HepG2 (cell line): ENCODE data around the gene PITHD1. TPM values are rescaled to one million over a fixed set of nuclear protein-coding genes. Genes with fewer than 3 reads are reported as not detected.

Source experiments
- ATAC-seq: fragments of 200-7000 bp; cut with Tn5 transposase; 3 replicates; pipeline ENCODE4 v1.9.1; 2020; ENCODE audit warnings: mild to moderate bottlenecking, moderate library complexity
- BruUV-seq: library from RNA; stranded (reverse); fragments of 400-500 nt; replicated peaks from 2 replicates; lab custom pipeline; 2021; lab: Mats Ljungman, UMichigan
- CTCF ChIA-PET: fragments of 300-600 bp; formaldehyde crosslinking; extraction: SDS; loops from one replicate; lab custom pipeline; 2021; ENCODE audit warnings: low total read pairs, inconsistent platforms, low intra/inter-chr PET ratio; lab: Yijun Ruan, JAX
- POLR2A ChIA-PET: fragments of 350-600 bp; sonication (Branson Sonifier 250); formaldehyde crosslinking; loops from one replicate; lab custom pipeline; 2020; ENCODE audit warnings: antibody characterized with exemption, inconsistent platforms; lab: Yijun Ruan, JAX
- DNase-seq: peaks from one replicate; pipeline ENCODE4 v3.0.0-alpha.2; 2015; ENCODE audit warnings: low spot score
- FAIRE-seq: peaks from 3 replicates; lab custom pipeline; 2011; peaks lifted over from hg19 to GRCh38; lab: Jason Lieb, UNC
- H2AFZ ChIP-seq: one replicate; pipeline ENCODE4 v1.6.1; 2011; ENCODE audit warnings: low read length, inconsistent platforms
- H3K27ac ChIP-seq: fragments of 300-600 bp; 3 replicates; pipeline ENCODE4 v1.8.0; 2011; ENCODE audit warnings: mixed run types, mild to moderate bottlenecking, mixed read lengths, low read length, inconsistent platforms; ENCODE audit not compliant: insufficient read depth; ENCODE audit errors: extremely low read length
- H3K27me3 ChIP-seq, 2 experiments: fragments of 200-600 bp in 1 of 2; 2 replicates in 1 of 2; 3 replicates in 1 of 2; pipeline versions ENCODE4 v1.6.0 to v1.8.0; 2011; ENCODE audit warnings: low read length in 2 of 2, mild to moderate bottlenecking in 2 of 2, moderate library complexity in 2 of 2, inconsistent platforms in 1 of 2; ENCODE audit not compliant: insufficient read depth in 2 of 2, control insufficient read depth in 1 of 2
- H3K36me3 ChIP-seq, 2 experiments: fragments of 200-600 bp in 1 of 2; replicated peaks in 1 of 2; 2 replicates in 1 of 2; 3 replicates in 1 of 2; pipeline versions ENCODE4 v1.5.1 to v1.8.0; 2011; ENCODE audit warnings: low read length in 2 of 2, inconsistent platforms in 1 of 2; ENCODE audit not compliant: insufficient read depth in 2 of 2, control insufficient read depth in 1 of 2
- H3K4me1 ChIP-seq: 2 replicates; pipeline ENCODE4 v1.5.1; 2012; ENCODE audit warnings: low read length, inconsistent platforms; ENCODE audit not compliant: insufficient read depth
- H3K4me2 ChIP-seq: 2 replicates; pipeline ENCODE4 v1.6.0; 2011; ENCODE audit warnings: low read depth, low read length, inconsistent platforms
- H3K4me3 ChIP-seq, 3 experiments: fragments of 200-600 bp in 1 of 3; sonication (generic), shearing (Covaris generic) in 1 of 3; replicated peaks in 1 of 3; 2 replicates each; pipeline ENCODE4 v1.5.1; 2011 to 2016; ENCODE audit warnings: low read length in 3 of 3, inconsistent platforms in 2 of 3, low read depth in 2 of 3, mild to moderate bottlenecking in 2 of 3, control low read depth in 1 of 3, mixed read lengths in 1 of 3; ENCODE audit not compliant: insufficient read depth in 1 of 3
- H3K79me2 ChIP-seq: one replicate; pipeline ENCODE4 v1.6.1; 2011; ENCODE audit warnings: low read length, inconsistent platforms; ENCODE audit not compliant: insufficient read depth
- H3K9ac ChIP-seq: 2 replicates; pipeline ENCODE4 v1.6.0; 2011; ENCODE audit warnings: mild to moderate bottlenecking, low read depth, low read length, inconsistent platforms; ENCODE audit not compliant: insufficient read depth
- H3K9me3 ChIP-seq: 2 replicates; pipeline ENCODE4 v1.5.1; 2012; ENCODE audit warnings: mild to moderate bottlenecking, low read length
- H4K20me1 ChIP-seq: 2 replicates; pipeline ENCODE4 v1.6.0; 2011; ENCODE audit warnings: inconsistent platforms, mild to moderate bottlenecking, low read length, moderate library complexity; ENCODE audit not compliant: insufficient read depth
- AHR ChIP-seq: IDR thresholded peaks from 2 replicates; pipeline ENCODE4 v1.6.1; 2018; ENCODE audit warnings: missing genetic modification reagents, missing compliant biosample characterization
- ARHGAP35 ChIP-seq: sonication (generic); formaldehyde crosslinking; IDR thresholded peaks from 2 replicates; pipeline ENCODE4 v1.9.0; 2022; ENCODE audit warnings: mild to moderate bottlenecking, inconsistent platforms, moderate library complexity, missing genetic modification reagents, borderline replicate concordance
- ARID2 ChIP-seq: sonication (generic); formaldehyde crosslinking; IDR thresholded peaks from 2 replicates; pipeline ENCODE4 v1.8.1; 2022; ENCODE audit warnings: mild to moderate bottlenecking, missing genetic modification reagents, borderline replicate concordance
- ATF7 ChIP-seq, 2 experiments: fragments of 450-650 bp in 1 of 2; sonication (generic) in 1 of 2; formaldehyde crosslinking in 1 of 2; IDR thresholded peaks; 2 replicates each; pipeline versions ENCODE4 v1.4.0 to v1.6.1; 2016 to 2020; ENCODE audit warnings: antibody characterized with exemption in 1 of 2, mild to moderate bottlenecking in 1 of 2, missing genetic modification reagents in 1 of 2
- CBFB ChIP-seq: sonication (generic); formaldehyde crosslinking; IDR thresholded peaks from 2 replicates; pipeline ENCODE4 v1.4.0; 2020; ENCODE audit warnings: missing genetic modification reagents
- FIP1L1 ChIP-seq: fragments of 200-400 bp; formaldehyde crosslinking; IDR thresholded peaks from 2 replicates; pipeline ENCODE4 v1.6.1; 2018; ENCODE audit warnings: low read depth, mild to moderate bottlenecking, low read length, moderate library complexity, borderline replicate concordance; ENCODE audit not compliant: insufficient read depth
- GABPA ChIP-seq, 2 experiments: IDR thresholded peaks; 2 replicates each; pipeline ENCODE4 v1.6.1; 2011 to 2016; ENCODE audit warnings: low read depth in 2 of 2, low read length in 1 of 2, missing biosample characterization in 1 of 2, missing genetic modification characterization in 1 of 2
- MTA1 ChIP-seq: sonication (generic); formaldehyde crosslinking; IDR thresholded peaks from 2 replicates; pipeline ENCODE4 v1.4.0; 2020; ENCODE audit warnings: missing genetic modification reagents, mild to moderate bottlenecking, borderline replicate concordance
- MZF1 ChIP-seq: sonication (generic); formaldehyde crosslinking; IDR thresholded peaks from 2 replicates; pipeline ENCODE4 v1.8.1; 2023; ENCODE audit warnings: mild to moderate bottlenecking, missing genetic modification reagents, borderline replicate concordance
- NR2F1 ChIP-seq, 2 experiments: fragments of 450-650 bp in 1 of 2; formaldehyde crosslinking in 1 of 2; IDR thresholded peaks; 2 replicates each; pipeline versions ENCODE4 v1.5.0 to v1.6.1; 2016 to 2020; ENCODE audit warnings: mild to moderate bottlenecking in 1 of 2, missing compliant biosample characterization in 1 of 2, missing genetic modification reagents in 1 of 2, moderate library complexity in 1 of 2
- SPEN ChIP-seq: sonication (generic); formaldehyde crosslinking; IDR thresholded peaks from 2 replicates; pipeline ENCODE4 v1.5.1; 2020; ENCODE audit warnings: low read depth, mild to moderate bottlenecking, missing genetic modification reagents
- TAF1 ChIP-seq: sonication (generic); formaldehyde crosslinking; IDR thresholded peaks from 2 replicates; pipeline ENCODE4 v1.4.0; 2020; ENCODE audit warnings: missing genetic modification reagents
- XBP1 ChIP-seq: sonication (generic); formaldehyde crosslinking; IDR thresholded peaks from 2 replicates; pipeline ENCODE4 v1.5.0; 2020; ENCODE audit warnings: missing genetic modification reagents
- ZHX2 ChIP-seq, 2 experiments: sonication (generic) in 1 of 2; formaldehyde crosslinking in 1 of 2; IDR thresholded peaks; 2 replicates each; pipeline versions ENCODE4 v1.6.1 to v1.9.0; 2014 to 2022; ENCODE audit warnings: antibody characterized with exemption in 1 of 2, borderline replicate concordance in 1 of 2, inconsistent platforms in 1 of 2, low read depth in 1 of 2, missing genetic modification reagents in 1 of 2
- ZNF333 ChIP-seq: sonication (generic); formaldehyde crosslinking; IDR thresholded peaks from 2 replicates; pipeline ENCODE4 v1.4.0; 2020; ENCODE audit warnings: mild to moderate bottlenecking, missing genetic modification reagents, borderline replicate concordance
- ZNF350 ChIP-seq: sonication (generic); formaldehyde crosslinking; IDR thresholded peaks from 2 replicates; pipeline ENCODE4 v1.4.0; 2020; ENCODE audit warnings: mild to moderate bottlenecking, low read depth, missing genetic modification reagents, borderline replicate concordance
- ZNF766 ChIP-seq: sonication (generic); formaldehyde crosslinking; IDR thresholded peaks from 2 replicates; pipeline ENCODE4 v1.5.0; 2020; ENCODE audit warnings: missing genetic modification reagents, borderline replicate concordance
- WGBS: methylation state at CpG from one replicate; pipeline ENCODE4 v1.1.6; 2017; ENCODE audit warnings: low lambda C conversion rate; 5-methylcytosine and 5-hydroxymethylcytosine counted together
- in situ Hi-C: cut with HindIII; loops from 2 replicates; pipeline ENCODE4 v1.10.0; 2017; ENCODE audit warnings: low pct_unique_long_range_greater_than_20kb; ENCODE audit not compliant: extremely low pct_ligation_motif_present
- intact Hi-C: fragments of 100-400 bp; cut with micrococcal nuclease; formaldehyde crosslinking; loops from one replicate; pipeline ENCODE4 v1.10.0; 2022; ENCODE audit not compliant: unreplicated experiment
- polyA plus RNA-seq, 8 experiments: library from polyadenylated mRNA; depleted of rRNA in 3 of 8; stranded (reverse) in 7 of 8; unstranded in 1 of 8; fragments of >200 nt; fragmentation: Illumina TruSeq in 4 of 8; extraction: Trizol in 4 of 8; gene quantifications; 2 replicates each; pipeline versions ENCODE4 v1.2.1 to v1.2.3, GENCODE V29; 2011 to 2016; ENCODE audit warnings: low read depth in 4 of 8, missing spikeins in 1 of 8, mixed read lengths in 1 of 8; ENCODE audit not compliant: insufficient read depth in 1 of 8
- total RNA-seq, 5 experiments: library from RNA; depleted of rRNA; stranded (reverse); fragments of >200 nt; fragmentation: Illumina TruSeq; extraction: Trizol; gene quantifications; 2 replicates each; pipeline ENCODE4 v1.2.3, GENCODE V29; 2016; ENCODE audit warnings: low read depth in 1 of 5

Gene PITHD1
- total and polyA plus RNA-seq, 2 of the 13 experiments (the other 11 are each of a cell fraction or from before 2014, with no cell fraction given): 28.0 to 37.3 TPM

DNA sequence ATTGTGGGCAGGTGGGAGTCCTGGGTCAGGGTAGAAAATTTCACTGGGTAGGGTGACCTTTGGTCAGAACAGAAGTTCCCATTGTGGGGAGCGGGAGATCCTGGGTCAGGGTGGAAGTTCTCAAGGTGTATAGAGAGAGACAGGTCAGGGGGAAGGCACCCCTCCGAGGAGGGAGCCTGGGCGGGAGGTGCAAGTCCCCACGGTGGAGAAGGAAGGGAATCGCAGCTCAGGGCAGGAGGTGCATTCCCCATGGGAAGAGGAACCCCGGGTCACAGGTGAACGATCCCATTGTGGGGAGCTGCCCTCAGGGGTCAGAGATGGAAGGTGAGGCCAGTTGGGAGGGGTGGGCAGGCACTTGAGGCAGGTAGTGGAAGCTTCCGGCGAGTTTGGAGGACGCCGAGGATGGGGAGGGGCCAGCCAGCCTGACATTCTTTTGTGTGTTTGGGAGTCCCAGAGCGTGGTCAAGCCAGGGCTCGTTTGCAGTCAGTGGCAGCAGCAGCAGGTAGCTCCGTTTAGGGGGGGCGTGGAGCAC lies 13.4 kb downstream of the PITHD1 start:
- Histone ChIP-seq H3K36me3 (peaks cover 16 to 42% of the 10 kb centered on the region in 2 experiments; a peak in 4 of 5 replicates), H3K79me2 (peaks cover 22% of the 10 kb centered on the region), H3K4me3 (peak overlapping the region; percentile 88 to 98 (median 97)), H3K4me2 (peak overlapping the region; percentile 99), H3K27ac (peak overlapping the region; percentile 64), H2AFZ (no peak overlapping the region), H4K20me1 (peaks cover 4% of the 10 kb centered on the region; the same call in 1 of the 2 replicates), H3K27me3 (no peaks in the 10 kb centered on the region; a peak in 1 of 5 replicates), H3K9me3 (no peaks in the 10 kb centered on the region), H3K9ac (peak overlapping the region; percentile 88), H3K4me1 (peaks cover 34% of the 10 kb centered on the region)
- ChIA-PET CTCF (no interaction called here), POLR2A (interaction anchor here (0.9 to 4.5 kb wide), 8 partner anchors 9 to 160 kb away, joined by 3 to 101 read pairs (median 7); partner anchors contain the start of genes GALE, HMGCL, PITHD1 and RPL11)
- 0% methylated on average over 10 of the region's 15 CpGs for WGBS
- ATAC-seq (peak; percentile 25), FAIRE-seq (peak; percentile 59), DNase-seq (no peak)
- intact Hi-C loops: loop anchor here (1.0 kb wide), 1 partner anchor 9 kb away; the partner anchor contains the start of gene GALE
- in situ Hi-C loops: no loop called here
- no TSS peak for BruUV-seq
- no peak for TF ChIP-seq SPEN (CRISPR knock-in tag)
- TF ChIP-seq GABPA (IDR thresholded peaks at IDR 0.05; ENCODE audit: low read depth, low read length): no peak
- TF ChIP-seq GABPA (CRISPR knock-in tag; IDR thresholded peaks at IDR 0.05; ENCODE audit: low read depth): peak; percentile 68
- TF ChIP-seq TAF1 (CRISPR knock-in tag): 0 out of 2 replicates have a peak, but pooled peaks have one; percentile 32
- TF ChIP-seq MTA1 (CRISPR knock-in tag): no peak
- no peak for TF ChIP-seq ZNF766 (CRISPR knock-in tag)
- TF ChIP-seq FIP1L1: no peak
- no peak for TF ChIP-seq AHR
- no peak for TF ChIP-seq MZF1 (CRISPR knock-in tag)
- TF ChIP-seq ZHX2 (IDR thresholded peaks at IDR 0.05; ENCODE audit: low read depth): no peak
- TF ChIP-seq ZHX2 (CRISPR knock-in tag; IDR thresholded peaks at IDR 0.05; ENCODE audit: borderline replicate concordance): no peak
- no peak for TF ChIP-seq ZNF350 (CRISPR knock-in tag)
- TF ChIP-seq ARHGAP35 (CRISPR knock-in tag): no peak
- TF ChIP-seq XBP1 (CRISPR knock-in tag): no peak
- no peak for TF ChIP-seq ATF7 (IDR thresholded peaks at IDR 0.05)
- no peak for TF ChIP-seq ATF7 (CRISPR knock-in tag; IDR thresholded peaks at IDR 0.05)
- TF ChIP-seq CBFB (CRISPR knock-in tag): no peak
- peak in 1 of 2 experiments; percentile 14; a peak in 1 of 4 replicates for TF ChIP-seq NR2F1 (CRISPR knock-in tag; IDR thresholded peaks at IDR 0.05)
- peak; percentile 70; the same call in 1 of the 2 replicates for TF ChIP-seq ARID2 (CRISPR knock-in tag)
- TF ChIP-seq ZNF333: no peak
